Epithelial cell of prostate (primary cell): ENCODE data around the gene BCL2.

Source experiments
- DNase-seq: peaks from one replicate; pipeline ENCODE4 v3.0.0-alpha.2; 2011; ENCODE audit warnings: low read depth, low spot score
- H3K27ac ChIP-seq: fragments of 450-650 bp; 2 replicates; pipeline ENCODE4 v1.5.1; 2017; ENCODE audit warnings: mild to moderate bottlenecking

The BCL2 gene

DNA sequence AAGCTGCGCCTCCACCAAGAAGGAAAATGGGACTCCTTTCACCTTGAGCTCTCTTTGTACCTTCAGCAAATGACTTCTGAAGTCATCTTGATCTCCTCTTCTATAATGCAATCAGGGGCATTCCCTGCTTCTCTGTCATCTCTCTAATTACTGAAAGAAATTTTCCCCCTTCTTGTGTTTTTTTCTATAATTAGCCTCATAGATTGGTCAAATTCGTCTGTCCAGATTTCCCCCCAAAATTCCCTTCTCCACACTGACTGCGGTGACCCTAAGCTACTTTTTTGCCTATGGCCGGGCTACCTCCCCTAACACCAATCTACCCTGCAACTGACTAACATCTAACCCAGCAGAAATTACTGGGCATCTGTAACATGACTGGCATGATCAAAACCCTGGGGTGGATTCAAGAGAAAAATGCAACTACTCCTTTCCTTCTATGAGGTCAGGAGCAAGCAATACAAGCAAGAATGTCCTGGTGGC is 168.6 kb downstream of the BCL2 start:
- no peak for DNase-seq
- no peak overlapping the region for H3K27ac ChIP-seq

- no peak for DNase-seq
- H3K27ac ChIP-seq, result no peak overlapping the region
Observed at GRCh38 chr18:63150326-63150725, 169.2 kb downstream of the BCL2 start.

DNA sequence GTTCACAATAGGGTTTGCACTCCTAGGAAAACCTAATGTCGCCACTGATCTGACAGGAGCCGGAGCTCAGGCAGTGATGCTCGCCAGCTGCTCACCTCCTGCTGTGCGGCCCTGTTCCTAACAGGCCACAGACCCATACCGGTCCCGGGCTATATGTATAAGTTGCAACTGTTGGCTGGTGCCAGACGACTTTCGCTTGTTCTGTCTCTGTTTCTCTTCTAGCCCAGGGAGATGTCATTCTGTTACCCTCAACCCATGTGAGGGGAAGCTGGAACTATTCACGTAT is 170.3 kb downstream of the BCL2 start:
- H3K27ac ChIP-seq, result no peak overlapping the region
- DNase-seq, result no peak

GRCh38 chr18:63148449-63149301 is 170.9 kb downstream of the BCL2 start:
- H3K27ac ChIP-seq, result peak overlapping the region; percentile 1
- DNase-seq, result no peak

DNA sequence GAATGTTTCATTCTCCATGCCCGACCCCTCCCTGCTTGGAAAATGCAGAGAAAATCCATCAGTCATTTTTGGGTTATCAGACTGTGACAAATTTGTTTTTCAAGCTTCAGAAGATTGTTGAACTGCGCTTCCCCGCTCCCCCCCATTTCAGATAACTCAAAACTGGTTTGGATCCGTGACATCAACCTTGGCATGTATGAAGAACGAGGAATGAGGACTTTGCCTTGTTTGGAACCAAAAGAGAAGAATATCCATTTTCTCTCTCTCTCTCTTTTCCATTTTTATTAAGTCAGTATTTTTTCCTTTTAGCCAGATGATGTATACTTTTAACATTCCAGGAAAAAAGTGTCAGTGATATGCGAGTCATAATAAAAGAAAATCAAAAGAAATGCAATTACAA is 171.6 kb downstream of the BCL2 start:
- DNase-seq, result no peak
- H3K27ac ChIP-seq, result peak overlapping the region; percentile 1

DNA sequence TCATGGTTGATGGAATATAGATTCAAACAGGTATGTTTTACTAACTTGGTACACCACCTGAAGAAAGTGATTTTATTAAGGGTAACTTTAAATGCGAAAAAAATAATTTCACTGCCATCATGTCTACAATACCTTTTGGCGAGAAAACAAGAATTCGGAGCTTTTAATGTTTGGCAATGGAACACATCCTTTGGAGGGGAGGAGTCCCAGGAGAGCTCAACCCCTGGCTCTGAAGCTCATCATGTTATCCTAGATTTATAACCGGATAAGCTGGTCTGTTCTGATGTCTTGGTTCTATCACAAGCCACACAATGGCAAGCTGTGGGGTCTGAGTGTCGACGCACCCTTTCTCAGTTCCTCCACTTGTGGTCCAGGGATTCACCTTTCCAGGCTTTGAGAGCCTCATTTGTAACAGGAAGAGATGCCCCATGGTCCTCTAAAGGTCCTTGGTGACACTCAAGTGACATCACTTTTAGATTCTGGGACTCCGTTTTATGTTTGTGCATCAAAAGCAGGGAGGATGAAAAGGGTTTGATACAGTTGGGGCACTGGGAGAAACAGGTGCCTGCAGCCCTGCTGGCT is 172.7 kb downstream of the BCL2 start:
- H3K27ac ChIP-seq, result no peak overlapping the region
- DNase-seq, result no peak

- no peak overlapping the region for H3K27ac ChIP-seq
- no peak for DNase-seq
Observed at GRCh38 chr18:63145851-63146555, 173.6 kb downstream of the BCL2 start.

GRCh38 chr18:63145166-63145850 is 174.3 kb downstream of the BCL2 start:
- DNase-seq, result no peak
- no peak overlapping the region for H3K27ac ChIP-seq

GRCh38 chr18:63144748-63145147 is 174.8 kb downstream of the BCL2 start:
- no peak overlapping the region for H3K27ac ChIP-seq
- no peak for DNase-seq

GRCh38 chr18:63143330-63143771 is 176.2 kb downstream of the BCL2 start:
- no peak overlapping the region for H3K27ac ChIP-seq
- no peak for DNase-seq

GRCh38 chr18:63142594-63143225 is 176.9 kb downstream of the BCL2 start:
- no peak overlapping the region for H3K27ac ChIP-seq
- DNase-seq, result no peak

- no peak for DNase-seq
- H3K27ac ChIP-seq, result no peak overlapping the region
Observed at GRCh38 chr18:63141778-63142176, 177.8 kb downstream of the BCL2 start.

DNA sequence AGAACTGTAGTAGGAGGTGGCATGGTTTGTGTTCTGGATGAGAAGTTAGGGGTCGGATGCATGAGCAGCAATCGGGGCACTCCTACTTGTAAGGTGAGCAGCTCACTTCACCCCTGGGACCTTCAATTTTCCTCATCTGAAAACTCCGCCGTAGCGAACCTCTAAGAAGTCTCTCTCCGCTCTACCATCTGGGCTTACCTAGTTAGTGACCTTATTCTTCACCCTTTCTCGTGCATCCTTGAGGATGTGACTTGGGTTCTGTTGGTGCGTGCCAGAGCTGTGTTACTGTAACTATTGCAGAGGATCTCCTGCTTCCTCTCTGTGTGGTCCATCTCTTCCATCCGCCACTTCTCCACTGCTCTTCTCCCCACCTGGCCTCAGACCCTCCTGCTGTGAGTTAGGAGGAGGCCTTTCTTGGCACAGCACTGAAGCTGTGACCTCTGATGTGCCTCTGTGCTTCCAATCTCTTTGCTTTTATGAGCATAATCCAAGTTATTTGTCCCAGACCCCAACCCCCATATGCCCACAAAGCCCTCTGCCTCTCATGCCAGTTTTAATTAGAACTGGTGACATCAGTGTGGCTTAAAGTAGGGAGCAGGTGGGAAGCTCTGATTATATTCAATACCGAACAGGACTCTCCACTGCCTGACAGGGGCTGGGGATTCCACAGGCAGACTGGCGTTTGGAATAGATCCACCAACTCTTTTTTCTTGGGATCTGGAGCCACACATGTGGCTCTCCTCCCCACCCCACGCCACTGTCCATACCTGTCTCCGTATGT is 178.4 kb downstream of the BCL2 start:
- no peak overlapping the region for H3K27ac ChIP-seq
- no peak for DNase-seq

- DNase-seq, result no peak
- H3K27ac ChIP-seq, result no peak overlapping the region
Observed at GRCh38 chr18:63140038-63140450, 179.5 kb downstream of the BCL2 start.

DNA sequence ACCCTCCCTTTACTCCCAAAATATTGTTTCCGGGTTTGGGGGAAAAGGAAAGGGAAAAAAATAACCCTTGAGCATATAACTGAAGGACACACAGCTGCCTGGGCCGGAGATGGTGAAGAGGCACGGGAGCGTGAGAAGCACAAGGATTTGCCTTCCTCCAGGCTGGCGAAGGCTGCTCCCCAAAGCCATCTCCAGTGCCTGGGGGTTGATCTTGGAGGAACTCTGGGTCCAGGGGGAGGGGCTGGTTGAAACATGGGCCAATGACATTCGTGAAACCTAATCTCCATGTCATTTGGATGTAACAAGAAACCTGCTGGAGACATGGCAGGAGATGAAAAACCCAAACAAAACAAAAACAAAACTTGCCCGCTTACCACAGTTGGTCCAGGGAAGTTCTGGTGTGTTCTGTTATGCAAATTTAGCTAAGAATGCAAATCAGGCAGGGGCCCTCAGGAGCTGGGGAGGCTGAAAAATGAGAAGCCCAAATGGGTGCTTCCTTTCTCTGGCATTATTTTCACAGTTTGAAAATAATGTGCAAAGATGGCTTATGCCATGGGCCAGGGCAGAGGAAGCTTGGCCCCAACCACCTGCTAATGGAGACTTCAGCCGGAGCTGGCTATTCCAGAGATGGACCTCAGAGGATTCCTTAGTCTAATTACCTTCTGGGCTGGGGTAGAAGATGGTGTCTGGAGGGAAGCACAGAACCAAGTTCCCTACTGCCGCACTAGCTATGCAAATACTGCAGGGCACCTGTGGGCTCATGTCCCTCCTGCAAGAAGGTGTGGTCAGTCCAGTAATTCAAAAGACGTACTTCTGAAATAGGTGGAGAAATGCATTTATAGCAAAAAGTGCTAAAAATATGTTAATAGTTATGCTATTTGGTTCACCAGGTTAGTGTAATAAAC is 180.9 kb downstream of the BCL2 start:
- H3K27ac ChIP-seq, result no peak overlapping the region
- no peak for DNase-seq

GRCh38 chr18:63137999-63138435 is 181.6 kb downstream of the BCL2 start:
- H3K27ac ChIP-seq, result no peak overlapping the region
- DNase-seq, result no peak

DNA sequence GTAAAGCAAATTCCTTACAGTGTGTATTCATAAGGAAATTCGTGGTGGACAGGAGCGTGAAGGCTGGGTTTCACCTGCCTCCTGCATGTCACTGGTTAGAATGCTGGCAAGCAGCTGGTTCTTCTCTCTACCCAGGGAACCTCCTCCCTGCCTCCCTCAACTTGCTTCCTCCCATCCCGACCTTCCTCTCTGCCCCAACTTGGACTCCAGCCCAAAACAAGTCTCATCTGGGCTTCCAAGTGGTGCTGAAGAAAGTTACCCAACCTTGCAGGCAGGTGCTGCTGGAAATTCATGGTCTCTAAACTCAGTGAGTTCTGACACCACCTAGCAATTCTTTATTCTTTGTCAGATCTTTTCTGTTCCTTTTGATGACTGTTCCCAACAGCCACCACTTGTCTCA is 184.5 kb downstream of the BCL2 start:
- H3K27ac ChIP-seq, result no peak overlapping the region
- peak; percentile 39 for DNase-seq

DNA sequence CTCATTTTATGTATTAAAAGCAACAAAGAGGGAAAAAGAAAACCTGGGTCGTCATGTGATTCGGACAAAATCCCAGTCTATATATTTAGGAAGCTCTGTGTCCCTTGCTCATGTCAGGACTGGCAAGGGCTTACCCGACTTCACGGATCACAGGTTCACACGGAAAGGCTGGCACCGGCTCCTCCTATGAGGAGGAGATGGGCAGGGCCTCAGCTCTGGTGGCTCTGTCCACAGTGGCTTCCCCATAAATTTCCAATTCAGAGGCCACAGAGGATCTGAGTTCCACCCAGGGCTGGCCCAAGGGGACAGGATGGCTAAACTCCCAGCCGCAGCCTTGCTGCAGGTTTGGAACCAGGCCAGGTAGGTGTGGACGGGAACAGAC is 186.8 kb downstream of the BCL2 start:
- no peak for DNase-seq
- no peak overlapping the region for H3K27ac ChIP-seq
